OCI-LY1 (cell line): ENCODE measurements around the gene HOXD3.

Source experiments
- EZH2 ChIP-seq: fragments of 200-600 bp; sonication (generic), shearing (Covaris generic); IDR thresholded peaks from 2 replicates; pipeline ENCODE4 v1.8.0; 2017; ENCODE audit warnings: borderline replicate concordance, mixed run types, mild to moderate bottlenecking, antibody characterized with exemption, low read length, moderate library complexity, mixed read lengths
- TF ChIP-seq, protein P1 (sequence below): fragments of 200-600 bp; sonication (generic), shearing (Covaris generic); IDR thresholded peaks from 2 replicates; pipeline ENCODE4 v1.5.1; 2017; ENCODE audit warnings: mild to moderate bottlenecking, antibody characterized with exemption, low read length, moderate library complexity, mixed read lengths

DNA sequence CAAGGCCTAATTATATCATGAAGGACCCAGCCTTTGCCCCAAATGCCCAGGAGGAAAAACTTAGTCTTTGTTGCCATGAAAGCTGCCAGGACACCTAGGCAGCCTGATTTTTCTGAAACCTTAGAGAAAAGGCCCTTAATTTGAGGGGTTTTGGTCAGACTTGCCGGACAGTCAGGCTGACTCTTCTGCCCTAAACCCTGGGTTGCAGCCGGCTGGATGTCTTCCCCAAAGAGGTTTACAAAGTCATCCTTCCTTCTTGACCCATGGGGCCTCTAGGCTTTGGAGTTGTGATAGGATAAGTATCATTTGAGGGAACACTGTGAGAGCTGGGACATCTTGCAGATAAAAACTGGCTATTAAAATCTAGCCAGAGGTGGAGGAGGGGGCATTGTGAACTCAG lies 28.9 kb downstream of the HOXD3 start:
- TF ChIP-seq, protein P1, sequence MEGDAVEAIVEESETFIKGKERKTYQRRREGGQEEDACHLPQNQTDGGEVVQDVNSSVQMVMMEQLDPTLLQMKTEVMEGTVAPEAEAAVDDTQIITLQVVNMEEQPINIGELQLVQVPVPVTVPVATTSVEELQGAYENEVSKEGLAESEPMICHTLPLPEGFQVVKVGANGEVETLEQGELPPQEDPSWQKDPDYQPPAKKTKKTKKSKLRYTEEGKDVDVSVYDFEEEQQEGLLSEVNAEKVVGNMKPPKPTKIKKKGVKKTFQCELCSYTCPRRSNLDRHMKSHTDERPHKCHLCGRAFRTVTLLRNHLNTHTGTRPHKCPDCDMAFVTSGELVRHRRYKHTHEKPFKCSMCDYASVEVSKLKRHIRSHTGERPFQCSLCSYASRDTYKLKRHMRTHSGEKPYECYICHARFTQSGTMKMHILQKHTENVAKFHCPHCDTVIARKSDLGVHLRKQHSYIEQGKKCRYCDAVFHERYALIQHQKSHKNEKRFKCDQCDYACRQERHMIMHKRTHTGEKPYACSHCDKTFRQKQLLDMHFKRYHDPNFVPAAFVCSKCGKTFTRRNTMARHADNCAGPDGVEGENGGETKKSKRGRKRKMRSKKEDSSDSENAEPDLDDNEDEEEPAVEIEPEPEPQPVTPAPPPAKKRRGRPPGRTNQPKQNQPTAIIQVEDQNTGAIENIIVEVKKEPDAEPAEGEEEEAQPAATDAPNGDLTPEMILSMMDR = no peak
- TF ChIP-seq EZH2 = no peak
